ENCODE measurements around the gene PJA2. TPM values are rescaled to one million over a fixed set of nuclear protein-coding genes. Genes with fewer than 3 reads are reported as not detected.

The PJA2 gene
- polyA plus RNA-seq, 3 donors = 36.2 to 74.1 (median 49.7) TPM

- WGBS (ENCODE audit: insufficient coverage) = no CpG with 5 or more reads among the region's 2 CpGs
- no peak for TF ChIP-seq CTCF (IDR thresholded peaks at IDR 0.05)
- Histone ChIP-seq H4K20me1 (ENCODE audit: insufficient read depth, low read length) (peaks cover 100% of the 10 kb centered on the region), H3K9ac (ENCODE audit: insufficient read depth, low read length, poor library complexity, severe bottlenecking) (no peak overlapping the region), H3K4me3 (replicated peaks in 1 of 3; ENCODE audit: low read depth in 2 of 3, low read length in 3 of 3) (no peak overlapping the region), H3K27ac (ENCODE audit: low read depth in 1 of 2, low read length in 2 of 2) (peak overlapping the region in 1 of 2 donors; percentile 16), H3K27me3 (ENCODE audit: control insufficient read depth in 2 of 2, insufficient read depth in 2 of 2, low read length in 2 of 2) (no peaks in the 10 kb centered on the region), H3K36me3 (replicated peaks in 1 of 2; ENCODE audit: control insufficient read depth in 1 of 2, insufficient read depth in 2 of 2, low read length in 2 of 2) (peaks cover 3 to 5% of the 10 kb centered on the region in 2 donors), H3K4me1 (ENCODE audit: control insufficient read depth in 1 of 2, insufficient read depth in 2 of 2, low read length in 2 of 2) (no peaks in the 10 kb centered on the region), H2AFZ (ENCODE audit: insufficient read depth, low read depth, low read length, poor library complexity, severe bottlenecking) (no peak overlapping the region), H3K9me3 (replicated peaks in 1 of 2; ENCODE audit: control insufficient read depth in 1 of 2, insufficient read depth in 1 of 2, low read length in 2 of 2) (no peaks in the 10 kb centered on the region), H3K79me2 (ENCODE audit: insufficient read depth, low read length) (peaks cover 100% of the 10 kb centered on the region), H3K4me2 (replicated peaks; ENCODE audit: extremely low read depth, low read length, poor library complexity, severe bottlenecking) (no peak overlapping the region)
- peaks cover 26% of the 10 kb centered on the region for H3K4me1 Mint-ChIP-seq
- peaks cover 0 to 5% (median 0%) of the 10 kb centered on the region in 7 donors for H3K9me3 Mint-ChIP-seq
- intact Hi-C loops (cut with micrococcal nuclease) = no loop called here
- peak overlapping the region in 4 of 7 donors; percentile 26 to 70 (median 46) for H3K27ac Mint-ChIP-seq
- H3K27me3 Mint-ChIP-seq (ENCODE audit: low read depth in 3 of 3) = no peaks in the 10 kb centered on the region
- H3K4me3 Mint-ChIP-seq = no peak overlapping the region
- peaks cover 18 to 29% of the 10 kb centered on the region in 2 donors for H3K36me3 Mint-ChIP-seq
- no peak for DNase-seq
These were observed 21.4 kb downstream of the PJA2 start for GRCh38 chr5:109388407-109388806.

- H3K36me3 Mint-ChIP-seq = peaks cover 22 to 31% of the 10 kb centered on the region in 2 donors
- H3K4me2 ChIP-seq (replicated peaks; ENCODE audit: extremely low read depth, low read length, poor library complexity, severe bottlenecking) = no peak overlapping the region
- H3K27ac Mint-ChIP-seq = peak overlapping the region in 1 of 7 donors; percentile 47
- H3K27me3 ChIP-seq (ENCODE audit: control insufficient read depth in 2 of 2, insufficient read depth in 2 of 2, low read length in 2 of 2) = no peaks in the 10 kb centered on the region
- H3K4me3 Mint-ChIP-seq = no peak overlapping the region
- H3K27ac ChIP-seq (ENCODE audit: low read depth in 1 of 2, low read length in 2 of 2) = no peak overlapping the region
- H3K4me3 ChIP-seq (replicated peaks in 1 of 3; ENCODE audit: low read depth in 2 of 3, low read length in 3 of 3) = no peak overlapping the region
- no peaks in the 10 kb centered on the region for H3K27me3 Mint-ChIP-seq (ENCODE audit: low read depth in 3 of 3)
- H3K9me3 Mint-ChIP-seq = peaks cover 0 to 5% (median 0%) of the 10 kb centered on the region in 7 donors
- no peaks in the 10 kb centered on the region for H3K4me1 ChIP-seq (ENCODE audit: control insufficient read depth in 1 of 2, insufficient read depth in 2 of 2, low read length in 2 of 2)
- peaks cover 21% of the 10 kb centered on the region for H3K4me1 Mint-ChIP-seq
- H4K20me1 ChIP-seq (ENCODE audit: insufficient read depth, low read length) = peaks cover 100% of the 10 kb centered on the region
- intact Hi-C loops (cut with micrococcal nuclease) = no loop called here
- no CpG with 5 or more reads among the region's 4 CpGs for WGBS (ENCODE audit: insufficient coverage)
- no peak for DNase-seq
- no peaks in the 10 kb centered on the region for H3K9me3 ChIP-seq (replicated peaks in 1 of 2; ENCODE audit: control insufficient read depth in 1 of 2, insufficient read depth in 1 of 2, low read length in 2 of 2)
- peaks cover 6 to 13% of the 10 kb centered on the region in 2 donors for H3K36me3 ChIP-seq (replicated peaks in 1 of 2; ENCODE audit: control insufficient read depth in 1 of 2, insufficient read depth in 2 of 2, low read length in 2 of 2)
- no peak for TF ChIP-seq CTCF (IDR thresholded peaks at IDR 0.05)
- no peak overlapping the region for H2AFZ ChIP-seq (ENCODE audit: insufficient read depth, low read depth, low read length, poor library complexity, severe bottlenecking)
- peaks cover 100% of the 10 kb centered on the region for H3K79me2 ChIP-seq (ENCODE audit: insufficient read depth, low read length)
- no peak overlapping the region for H3K9ac ChIP-seq (ENCODE audit: insufficient read depth, low read length, poor library complexity, severe bottlenecking)
These were observed 22.3 kb downstream of the PJA2 start for GRCh38 chr5:109387408-109387974.

Data from CD14-positive monocyte (primary cell).